Esophagus muscularis mucosa (tissue), 4 donors: Measurements from ENCODE around the gene PTPN20. TPM values are rescaled to one million over a fixed set of nuclear protein-coding genes. Genes with fewer than 3 reads are reported as not detected.

Experiments
- DNase-seq: peaks from one replicate; pipeline ENCODE4 v3.0.0-alpha.2; 2017; ENCODE audit errors: extremely low spot score
- H3K27ac ChIP-seq, 4 donors: fragments of 200-600 bp; sonication (generic); replicated peaks in 1 of 4; 1 replicate in 3 of 4; 2 replicates in 1 of 4; pipeline ENCODE4 v1.5.1; 2016 to 2019; ENCODE audit warnings: mild to moderate bottlenecking in 1 of 4
- H3K27me3 ChIP-seq, 4 donors: fragments of 200-600 bp; sonication (generic); one replicate each; pipeline versions ENCODE4 v1.5.1 to v1.6.0; 2016 to 2019
- H3K36me3 ChIP-seq, 4 donors: fragments of 200-600 bp; sonication (generic); one replicate each; pipeline ENCODE4 v1.5.1; 2016 to 2019
- H3K4me1 ChIP-seq, 4 donors: fragments of 200-600 bp; sonication (generic); one replicate each; pipeline ENCODE4 v1.5.1; 2016 to 2019
- H3K4me3 ChIP-seq, 4 donors: fragments of 200-600 bp; sonication (generic); 1 replicate in 2 of 4; 2 replicates in 2 of 4; pipeline ENCODE4 v1.5.1; 2016 to 2019; ENCODE audit warnings: mild to moderate bottlenecking in 4 of 4, moderate library complexity in 1 of 4
- H3K9me3 ChIP-seq, 4 donors: fragments of 200-600 bp; sonication (generic); 1 replicate in 3 of 4; 2 replicates in 1 of 4; pipeline ENCODE4 v1.5.1; 2016 to 2019
- CTCF ChIP-seq, 3 experiments: fragments of 200-600 bp in 2 of 3; fragments of 450-650 bp in 1 of 3; sonication (generic) in 2 of 3; IDR thresholded peaks; one replicate each; pipeline ENCODE4 v1.5.1; 2017 to 2019; ENCODE audit warnings: antibody characterized with exemption in 3 of 3, mild to moderate bottlenecking in 2 of 3, moderate library complexity in 1 of 3
- EP300 ChIP-seq: sonication (generic); formaldehyde crosslinking; IDR thresholded peaks from one replicate; pipeline ENCODE4 v1.6.1; 2017; ENCODE audit warnings: antibody characterized with exemption
- POLR2A ChIP-seq: fragments of 450-650 bp; IDR thresholded peaks from one replicate; pipeline ENCODE4 v1.6.1; 2017; ENCODE audit warnings: antibody characterized with exemption, moderate library complexity, mild to moderate bottlenecking, low read depth
- POLR2AphosphoS5 ChIP-seq, 2 donors: sonication (generic); formaldehyde crosslinking; IDR thresholded peaks; one replicate each; pipeline ENCODE4 v1.6.1; 2017; ENCODE audit warnings: antibody characterized with exemption in 2 of 2
- WGBS: methylation state at CpG from one replicate; pipeline ENCODE4 v1.1.5; 2018; 5-methylcytosine and 5-hydroxymethylcytosine counted together
- intact Hi-C: fragments of 100-400 bp; cut with DNase I; formaldehyde crosslinking; loops from one replicate; pipeline ENCODE4 v1.15.1; 2023
- total RNA-seq, 4 donors: library from RNA; depleted of rRNA; stranded (reverse); fragments of >200 nt; gene quantifications; one replicate each; pipeline versions ENCODE4 v1.1.0 to v1.2.1, GENCODE V29; 2016

The PTPN20 gene
- total RNA-seq, 4 donors from 2014 or later: 2.3 to 3.0 (median 2.6) TPM

DNA sequence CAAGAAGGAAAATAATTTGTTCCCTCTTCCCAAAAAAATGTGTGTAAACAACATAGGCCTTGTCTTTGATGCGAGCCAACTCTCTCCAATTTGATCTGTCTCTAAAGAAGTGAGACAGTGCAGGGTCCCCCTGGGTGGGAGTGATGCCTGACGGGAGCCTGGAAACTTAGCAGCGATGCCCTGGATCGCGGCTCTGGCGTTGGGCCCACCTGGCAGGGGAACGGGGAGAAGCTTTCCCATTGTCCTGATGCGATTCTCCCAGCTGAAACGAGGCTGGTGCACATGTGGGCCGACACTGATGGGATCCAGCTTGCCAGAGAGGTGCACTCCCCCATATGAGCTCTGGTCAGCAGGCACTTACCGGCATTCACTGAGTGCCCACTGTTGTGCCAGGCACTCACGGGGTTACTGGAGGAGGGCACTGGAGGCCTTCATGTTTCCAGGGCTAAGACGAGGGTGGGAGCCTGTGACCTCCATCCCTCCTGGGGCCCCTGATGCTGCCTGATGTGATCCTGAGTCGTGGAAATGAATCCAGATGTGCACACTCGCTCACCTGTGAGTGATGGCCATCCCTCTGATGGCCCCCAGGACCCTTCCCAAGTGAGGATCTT is 132.8 kb downstream of the PTPN20 start:
- no peaks in the 10 kb centered on the region for H3K9me3 ChIP-seq
- WGBS: 77% methylated on average over 6 of the region's 15 CpGs

GRCh38 chr10:47044741-47045140 is 133.5 kb downstream of the PTPN20 start:
- no peak for DNase-seq
- Histone ChIP-seq H3K4me1 (peaks cover 0 to 16% (median 12%) of the 10 kb centered on the region in 4 donors), H3K27me3 (no peaks in the 10 kb centered on the region), H3K4me3 (no peak overlapping the region), H3K27ac (no peak overlapping the region), H3K9me3 (no peaks in the 10 kb centered on the region), H3K36me3 (no peaks in the 10 kb centered on the region)
- WGBS: 93% methylated on average over 2 of the region's 2 CpGs
- intact Hi-C loops: loop anchor here (5.0 kb wide), 1 partner anchor 268 kb away; no protein-coding TSS in a partner anchor
- TF ChIP-seq POLR2A (no peak), POLR2AphosphoS5 (IDR thresholded peaks at IDR 0.05) (no peak), CTCF (IDR thresholded peaks at IDR 0.05) (no peak), EP300 (no peak)

More for the DNA sequence above, 132.8 kb downstream of the PTPN20 start:
- H3K4me1 ChIP-seq: peaks cover 0 to 13% (median 12%) of the 10 kb centered on the region in 4 donors
- no peaks in the 10 kb centered on the region for H3K27me3 ChIP-seq
- no peak for DNase-seq
- no peak overlapping the region for H3K4me3 ChIP-seq
- no peak overlapping the region for H3K27ac ChIP-seq
- intact Hi-C loops: no loop called here
- H3K36me3 ChIP-seq: no peaks in the 10 kb centered on the region
- TF ChIP-seq EP300 (no peak), POLR2A (no peak), POLR2AphosphoS5 (IDR thresholded peaks at IDR 0.05) (no peak), CTCF (IDR thresholded peaks at IDR 0.05) (no peak)

- no peak for TF ChIP-seq POLR2A
- TF ChIP-seq CTCF (IDR thresholded peaks at IDR 0.05): no peak
- no peak for TF ChIP-seq EP300
- TF ChIP-seq POLR2AphosphoS5 (IDR thresholded peaks at IDR 0.05): no peak
- peaks cover 0 to 22% (median 12%) of the 10 kb centered on the region in 4 donors for H3K4me1 ChIP-seq
- H3K36me3 ChIP-seq: no peaks in the 10 kb centered on the region
- no peak overlapping the region for H3K27ac ChIP-seq
- WGBS: 93% methylated on average over 8 of the region's 8 CpGs
- no peak for DNase-seq
- no peaks in the 10 kb centered on the region for H3K9me3 ChIP-seq
- H3K4me3 ChIP-seq: no peak overlapping the region
- intact Hi-C loops: loop anchor here (5.0 kb wide), 1 partner anchor 267 kb away; no protein-coding TSS in a partner anchor
- H3K27me3 ChIP-seq: no peaks in the 10 kb centered on the region
These were observed 134.2 kb downstream of the PTPN20 start for GRCh38 chr10:47045331-47045861.

- Histone ChIP-seq H3K27me3 (no peaks in the 10 kb centered on the region), H3K4me3 (no peak overlapping the region), H3K9me3 (no peaks in the 10 kb centered on the region), H3K4me1 (peaks cover 0 to 22% (median 12%) of the 10 kb centered on the region in 4 donors), H3K36me3 (no peaks in the 10 kb centered on the region), H3K27ac (no peak overlapping the region)
- intact Hi-C loops: loop anchor here (5.0 kb wide), 1 partner anchor 266 kb away; no protein-coding TSS in a partner anchor
- no peak for DNase-seq
- TF ChIP-seq POLR2AphosphoS5 (IDR thresholded peaks at IDR 0.05) (no peak), CTCF (IDR thresholded peaks at IDR 0.05) (no peak), POLR2A (no peak), EP300 (no peak)
- 92% methylated on average over 20 of the region's 20 CpGs for WGBS
These were observed 135.3 kb downstream of the PTPN20 start for GRCh38 chr10:47046321-47047126.
